Measurements from ENCODE around the gene ODAD2.
A peak's percentile ranks its signal among the peaks of the same experiment; 100 is the strongest.
"Not testable (repeated sequence)": the region's sequence is repeated elsewhere in the genome, so short reads cannot be mapped to it uniquely, and the experiment has no call there.

Gene ODAD2

DNA sequence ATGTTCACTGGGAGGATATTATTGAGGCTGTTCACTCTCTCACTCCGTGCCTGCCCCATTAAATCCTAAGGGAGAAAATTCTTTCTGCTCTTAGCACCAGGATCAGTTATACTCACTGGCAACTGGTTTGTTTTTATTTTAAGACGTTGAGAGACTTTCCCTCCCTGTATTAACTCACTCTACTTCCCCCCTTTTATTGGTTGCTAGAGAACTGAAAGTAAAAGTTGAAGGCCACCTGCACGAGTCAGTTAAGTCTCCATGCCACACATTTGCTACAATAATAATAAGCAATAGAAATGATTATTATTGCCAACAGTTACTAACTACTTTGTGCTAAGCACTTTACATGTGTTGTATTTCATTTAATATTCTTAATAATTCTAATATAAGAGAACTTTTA, 40.5 kb downstream of the ODAD2 start:
- DNase-seq = not testable (repeated sequence)

DNA sequence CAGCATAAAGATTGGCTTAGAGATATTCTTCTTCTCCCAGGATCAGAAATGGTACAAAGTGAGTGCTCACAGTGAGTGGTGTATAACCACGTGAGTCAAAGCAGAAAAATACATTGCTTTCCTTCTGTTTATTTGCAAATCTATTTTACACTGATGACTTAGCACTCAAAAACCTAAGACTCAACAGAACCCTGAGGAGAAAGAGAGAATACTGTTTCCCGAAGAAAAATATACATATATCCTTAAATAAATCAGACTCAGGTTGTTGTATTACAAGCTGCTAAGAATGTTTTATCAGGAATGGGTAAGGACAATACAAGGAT, 48.7 kb downstream of the ODAD2 start:
- DNase-seq = no peak

DNA sequence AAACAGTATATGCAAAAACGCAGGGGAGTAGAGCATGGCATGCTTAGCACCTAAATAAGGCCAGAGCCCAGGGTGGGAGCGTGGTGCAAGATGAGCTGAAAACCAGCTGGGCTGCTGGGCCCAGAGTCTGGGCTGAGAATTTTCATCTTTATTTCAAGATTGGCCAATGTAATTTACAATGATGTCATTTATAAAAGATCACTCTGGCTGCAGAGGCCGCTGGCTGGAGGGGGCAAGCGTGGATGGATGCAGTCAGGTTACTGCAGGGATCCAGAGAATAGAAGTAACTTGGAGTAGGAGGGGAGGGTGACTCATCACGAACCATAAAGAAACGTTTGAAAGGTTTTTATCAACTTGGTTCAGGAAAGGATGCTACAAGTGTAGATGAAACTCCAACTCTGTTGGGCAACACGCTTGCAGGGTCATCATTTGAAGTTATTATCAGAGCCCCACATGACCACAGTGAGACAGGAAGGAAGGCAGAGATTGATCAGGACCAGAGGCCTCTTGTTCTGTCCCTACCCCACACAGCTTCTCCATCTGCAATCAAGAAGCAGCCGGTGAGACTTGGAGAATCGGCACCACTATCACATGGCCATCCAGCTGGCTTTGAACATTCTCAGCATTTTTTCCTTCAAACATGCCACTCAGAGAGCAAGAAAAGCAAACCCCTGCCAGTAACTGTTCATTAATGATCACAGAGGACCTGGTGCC, 49.2 kb downstream of the ODAD2 start:
- no peak for DNase-seq

GRCh38 chr10:27948186-27948585, 50.7 kb downstream of the ODAD2 start:
- no peak for DNase-seq

GRCh38 chr10:27947540-27947939, 51.3 kb downstream of the ODAD2 start:
- DNase-seq = no peak

GRCh38 chr10:27944005-27944404, 54.9 kb downstream of the ODAD2 start:
- no peak for DNase-seq

DNA sequence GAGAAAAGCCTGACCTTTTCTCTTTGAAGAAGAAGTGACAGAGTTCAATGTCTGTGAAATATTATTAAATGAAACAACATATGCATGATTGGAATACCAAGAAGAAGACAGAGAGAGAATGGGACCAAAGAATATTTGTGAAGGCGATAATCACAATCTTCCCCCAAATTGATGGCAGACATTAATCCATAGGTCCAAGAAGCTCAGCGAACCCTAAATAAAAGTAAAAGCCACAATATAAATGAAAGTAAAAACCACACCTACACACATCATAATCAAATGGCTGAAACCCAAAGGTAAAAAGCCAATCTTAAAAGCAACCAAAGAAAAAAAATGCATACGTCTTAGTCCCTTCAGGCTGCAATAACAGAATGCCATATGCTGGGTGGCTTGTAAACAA, 84.0 kb downstream of the ODAD2 start:
- DNase-seq = no peak

GRCh38 chr10:27912231-27912630, 86.6 kb downstream of the ODAD2 start:
- no peak for DNase-seq

DNA sequence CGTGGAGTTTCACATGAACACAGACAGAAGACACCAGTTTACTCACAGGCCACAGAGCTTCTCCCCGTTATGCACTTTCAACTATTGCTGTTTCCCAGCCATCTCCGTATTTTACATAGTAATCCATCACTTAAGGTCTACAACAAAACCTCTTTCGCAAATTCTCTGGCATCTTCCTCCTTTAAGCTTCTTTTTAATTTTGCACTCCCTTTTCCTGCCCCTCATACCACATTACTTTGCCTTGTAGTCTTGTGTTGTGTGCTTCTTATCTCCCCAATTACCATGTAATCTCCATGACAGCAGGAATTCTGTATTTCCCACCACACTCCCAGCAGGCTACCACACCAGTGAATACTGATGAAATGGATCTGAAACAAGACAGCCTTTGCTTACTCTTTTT, 87.3 kb downstream of the ODAD2 start:
- DNase-seq = no peak

DNA sequence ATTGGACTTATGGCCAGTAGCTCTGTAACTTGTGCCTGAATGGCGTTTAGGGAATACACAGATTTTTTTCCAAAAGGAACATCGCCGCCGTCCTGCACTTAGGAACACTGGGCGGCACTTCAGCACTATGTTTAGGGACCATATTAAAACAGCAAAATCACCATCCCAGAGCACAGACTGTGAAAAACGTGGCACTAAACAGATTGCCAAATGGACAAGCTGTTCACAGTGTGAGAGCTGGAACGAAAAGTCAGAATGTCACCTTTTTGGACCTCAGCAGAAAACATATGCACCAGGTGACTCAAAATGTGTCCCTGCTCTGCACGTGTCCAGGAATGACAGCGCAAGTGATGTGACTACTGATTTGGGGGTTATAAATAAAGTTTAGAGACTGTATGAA, 87.9 kb downstream of the ODAD2 start:
- DNase-seq = no peak

DNA sequence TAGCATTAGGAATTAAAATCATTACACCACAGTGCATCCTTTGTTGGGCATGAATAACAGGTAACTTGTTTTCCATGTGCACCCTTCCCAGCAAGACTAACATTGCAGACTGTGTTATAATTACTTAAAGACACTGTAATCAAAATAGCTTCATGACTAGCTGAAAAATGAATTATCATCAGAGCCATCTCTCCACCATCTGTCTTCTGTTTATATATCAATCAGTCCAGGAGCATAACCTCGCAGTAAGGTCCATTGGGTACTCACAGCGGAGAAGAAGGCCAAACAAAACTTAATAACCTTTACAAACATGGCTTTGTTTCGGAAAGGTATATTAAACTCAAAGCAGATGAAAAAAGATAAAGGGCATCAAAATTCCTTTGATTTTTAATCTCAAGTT, 90.6 kb downstream of the ODAD2 start:
- no peak for DNase-seq

DNA sequence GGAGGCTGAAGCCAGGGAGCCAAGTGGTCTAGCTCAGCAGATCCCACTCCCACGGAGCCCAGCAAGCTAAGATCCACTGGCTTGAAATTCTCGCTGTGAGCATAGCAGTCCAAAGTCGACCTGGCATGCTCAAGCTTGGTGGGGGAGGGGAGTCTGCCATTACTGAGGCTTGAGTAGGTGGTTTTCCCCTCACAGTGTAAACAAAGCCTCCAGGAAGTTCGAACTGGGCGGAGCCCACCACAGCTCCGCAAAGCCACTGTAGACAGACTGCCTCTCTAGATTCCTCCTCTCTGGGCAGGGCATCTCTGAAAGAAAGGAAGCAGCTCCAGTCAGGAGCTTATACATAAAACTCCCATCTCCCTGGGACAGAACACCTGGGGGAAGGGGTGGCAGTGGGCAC, 99.4 kb downstream of the ODAD2 start:
- DNase-seq = not testable (repeated sequence)

GRCh38 chr10:27899058-27899457, 99.8 kb downstream of the ODAD2 start:
- DNase-seq = no peak

DNA sequence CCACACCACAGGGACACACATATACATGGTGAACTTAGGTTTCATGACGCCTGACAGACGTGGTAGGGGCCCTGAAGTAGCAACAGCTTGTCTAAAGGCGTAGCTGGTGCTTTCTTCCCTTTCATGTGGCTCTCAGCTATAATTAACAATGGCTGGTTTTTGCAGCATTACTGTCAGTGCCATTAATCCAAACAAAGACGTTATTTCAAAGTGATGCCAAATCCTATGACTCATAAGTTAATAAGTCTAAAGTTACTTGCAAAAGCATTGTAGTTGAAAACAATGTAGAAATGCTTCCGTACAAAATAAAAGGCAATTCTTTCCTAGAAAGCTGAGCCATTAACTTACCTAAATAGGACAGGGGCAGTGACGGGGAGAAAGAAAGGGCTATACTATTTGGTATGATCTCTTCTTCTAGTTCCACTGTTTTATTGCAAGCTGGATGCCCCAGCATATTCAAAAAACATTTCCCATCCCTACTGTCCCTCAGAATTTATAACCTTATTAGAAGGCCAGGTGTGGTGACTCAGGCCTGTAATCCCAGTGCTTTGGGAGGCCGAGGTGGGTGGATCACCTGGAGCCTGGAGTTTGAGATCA, 105.4 kb downstream of the ODAD2 start:
- DNase-seq = no peak

GRCh38 chr10:27890971-27891370, 107.9 kb downstream of the ODAD2 start:
- DNase-seq = no peak

- no peak for DNase-seq
Measured at GRCh38 chr10:27889518-27889917, 109.4 kb downstream of the ODAD2 start.

DNA sequence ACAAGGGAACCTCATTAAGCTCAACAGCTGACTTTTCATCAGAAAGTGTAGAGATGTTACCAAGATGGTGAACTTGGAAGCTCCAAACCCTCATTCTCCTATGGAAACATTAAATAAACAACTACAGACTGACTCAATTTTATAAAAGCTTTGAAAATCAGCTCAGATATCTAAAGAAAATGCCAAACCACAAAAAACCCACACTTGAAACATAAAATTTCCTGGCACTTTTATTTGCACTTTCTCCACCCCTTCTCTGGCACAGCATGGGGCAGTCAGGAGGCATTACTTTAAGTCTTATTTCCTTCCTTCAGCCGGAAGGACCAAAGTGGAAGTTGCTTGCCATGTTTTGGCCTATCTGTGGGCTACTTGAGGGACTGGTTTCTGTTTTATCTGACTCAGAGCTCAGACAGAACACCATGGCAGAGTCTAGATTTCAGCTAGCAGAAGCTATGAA, 114.7 kb downstream of the ODAD2 start:
- DNase-seq = no peak

DNA sequence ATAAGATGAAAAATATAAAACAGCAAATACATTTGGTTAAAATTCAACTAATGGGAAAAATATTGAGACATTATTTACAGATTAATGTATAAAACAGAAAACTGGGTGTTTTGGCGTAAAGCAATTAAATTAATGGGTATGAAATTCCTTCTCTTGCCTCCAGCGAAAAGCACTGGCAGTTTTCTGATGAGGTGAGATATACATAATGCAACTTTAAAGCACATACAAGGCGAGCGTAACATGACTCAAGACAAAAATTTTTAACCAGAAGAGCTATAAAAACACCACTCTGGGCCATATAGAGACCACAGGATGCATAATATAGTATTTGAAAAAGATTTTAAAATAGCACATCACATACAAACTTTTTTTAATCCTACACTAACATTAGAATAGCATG, 120.6 kb downstream of the ODAD2 start:
- no peak for DNase-seq

- no peak for DNase-seq
Measured at GRCh38 chr10:27865221-27865635, 133.7 kb downstream of the ODAD2 start.

DNA sequence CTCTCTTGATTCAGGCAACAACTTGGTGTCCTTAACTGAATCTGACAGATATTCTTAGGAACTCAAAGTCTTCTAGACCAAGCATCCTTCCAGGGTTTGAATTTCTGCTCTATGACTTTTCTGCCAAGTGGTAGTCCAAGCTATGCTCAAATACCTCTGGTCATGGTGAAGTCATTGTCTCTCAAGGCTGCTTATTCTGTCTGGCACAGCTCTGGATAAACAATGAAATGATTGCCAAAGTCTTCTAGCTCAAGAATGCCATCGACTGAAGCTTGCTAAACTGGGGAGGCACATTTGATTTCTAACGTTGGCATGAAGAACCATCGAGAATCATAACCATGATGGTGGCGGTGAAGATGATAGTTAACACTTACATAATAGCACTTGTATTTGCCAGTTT, 137.1 kb downstream of the ODAD2 start:
- DNase-seq = no peak

GRCh38 chr10:27857616-27858015, 141.3 kb downstream of the ODAD2 start:
- peak; percentile 0 to 7 for DNase-seq

DNA sequence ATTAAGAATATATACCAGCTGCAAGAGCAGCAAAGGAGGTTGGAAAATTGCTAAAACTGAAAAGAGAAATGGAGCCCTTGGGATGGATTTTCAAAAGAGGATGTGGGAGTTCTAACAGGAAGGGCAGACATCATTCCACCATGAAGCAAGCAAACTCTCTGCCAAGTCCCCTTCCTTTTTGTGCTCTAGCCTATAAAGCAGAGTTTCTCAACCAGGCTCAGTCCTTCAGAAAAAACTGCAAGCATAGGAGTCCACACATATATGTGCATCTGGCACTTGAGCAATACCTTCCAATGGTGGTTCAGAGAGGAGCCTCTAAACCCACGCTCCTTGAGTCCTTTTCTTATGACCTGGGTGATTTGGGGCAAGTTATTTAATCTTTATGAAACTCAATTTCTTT, 154.7 kb downstream of the ODAD2 start:
- no peak for DNase-seq

GRCh38 chr10:27838901-27839300, 160.0 kb downstream of the ODAD2 start:
- no peak for DNase-seq

- no peak for DNase-seq
Measured at GRCh38 chr10:27838361-27838760, 160.5 kb downstream of the ODAD2 start.

GRCh38 chr10:27834476-27834875, 164.4 kb downstream of the ODAD2 start:
- no peak for DNase-seq
